ENCODE measurements around the gene GTF2H1. TPM values are rescaled to one million over a fixed set of nuclear protein-coding genes. Genes with fewer than 3 reads are reported as not detected.

Gene GTF2H1
- total and polyA plus RNA-seq, 9 of the 15 experiments (the other 6 are each of a cell fraction or from before 2014, with no cell fraction given) = 56.9 to 126 (median 92.1) TPM

DNA sequence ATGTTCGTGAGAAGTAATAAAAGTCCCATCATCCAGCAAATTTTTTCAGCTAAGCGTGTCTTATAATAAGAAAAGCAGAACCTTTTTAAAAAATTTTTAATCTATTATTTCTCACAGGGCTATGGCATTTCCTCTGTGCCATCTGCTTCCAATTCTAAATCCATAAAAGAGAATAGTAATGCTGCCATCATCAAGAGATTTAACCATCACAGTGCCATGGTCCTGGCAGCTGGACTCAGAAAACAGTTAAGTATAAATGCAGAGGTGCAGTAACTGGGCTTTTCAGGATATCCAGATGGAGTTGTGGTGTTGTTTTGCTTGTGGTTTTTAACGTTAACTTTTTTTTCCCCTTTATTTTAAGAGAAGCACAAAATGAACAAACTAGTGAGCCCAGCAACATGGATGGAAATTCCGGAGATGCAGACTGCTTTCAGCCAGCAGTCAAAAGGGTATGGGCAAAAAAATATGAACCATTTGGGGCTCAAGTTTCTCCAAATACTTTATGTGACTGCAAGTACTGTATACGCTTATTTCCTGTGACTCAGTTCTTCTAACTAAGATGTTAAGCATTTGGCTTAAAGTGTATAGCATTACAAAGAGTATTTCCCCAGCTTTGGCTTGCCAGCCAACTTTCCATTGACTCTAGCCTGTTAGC lies 25.2 kb downstream of the GTF2H1 start (continued):
- TF ChIP-seq, protein P1, sequence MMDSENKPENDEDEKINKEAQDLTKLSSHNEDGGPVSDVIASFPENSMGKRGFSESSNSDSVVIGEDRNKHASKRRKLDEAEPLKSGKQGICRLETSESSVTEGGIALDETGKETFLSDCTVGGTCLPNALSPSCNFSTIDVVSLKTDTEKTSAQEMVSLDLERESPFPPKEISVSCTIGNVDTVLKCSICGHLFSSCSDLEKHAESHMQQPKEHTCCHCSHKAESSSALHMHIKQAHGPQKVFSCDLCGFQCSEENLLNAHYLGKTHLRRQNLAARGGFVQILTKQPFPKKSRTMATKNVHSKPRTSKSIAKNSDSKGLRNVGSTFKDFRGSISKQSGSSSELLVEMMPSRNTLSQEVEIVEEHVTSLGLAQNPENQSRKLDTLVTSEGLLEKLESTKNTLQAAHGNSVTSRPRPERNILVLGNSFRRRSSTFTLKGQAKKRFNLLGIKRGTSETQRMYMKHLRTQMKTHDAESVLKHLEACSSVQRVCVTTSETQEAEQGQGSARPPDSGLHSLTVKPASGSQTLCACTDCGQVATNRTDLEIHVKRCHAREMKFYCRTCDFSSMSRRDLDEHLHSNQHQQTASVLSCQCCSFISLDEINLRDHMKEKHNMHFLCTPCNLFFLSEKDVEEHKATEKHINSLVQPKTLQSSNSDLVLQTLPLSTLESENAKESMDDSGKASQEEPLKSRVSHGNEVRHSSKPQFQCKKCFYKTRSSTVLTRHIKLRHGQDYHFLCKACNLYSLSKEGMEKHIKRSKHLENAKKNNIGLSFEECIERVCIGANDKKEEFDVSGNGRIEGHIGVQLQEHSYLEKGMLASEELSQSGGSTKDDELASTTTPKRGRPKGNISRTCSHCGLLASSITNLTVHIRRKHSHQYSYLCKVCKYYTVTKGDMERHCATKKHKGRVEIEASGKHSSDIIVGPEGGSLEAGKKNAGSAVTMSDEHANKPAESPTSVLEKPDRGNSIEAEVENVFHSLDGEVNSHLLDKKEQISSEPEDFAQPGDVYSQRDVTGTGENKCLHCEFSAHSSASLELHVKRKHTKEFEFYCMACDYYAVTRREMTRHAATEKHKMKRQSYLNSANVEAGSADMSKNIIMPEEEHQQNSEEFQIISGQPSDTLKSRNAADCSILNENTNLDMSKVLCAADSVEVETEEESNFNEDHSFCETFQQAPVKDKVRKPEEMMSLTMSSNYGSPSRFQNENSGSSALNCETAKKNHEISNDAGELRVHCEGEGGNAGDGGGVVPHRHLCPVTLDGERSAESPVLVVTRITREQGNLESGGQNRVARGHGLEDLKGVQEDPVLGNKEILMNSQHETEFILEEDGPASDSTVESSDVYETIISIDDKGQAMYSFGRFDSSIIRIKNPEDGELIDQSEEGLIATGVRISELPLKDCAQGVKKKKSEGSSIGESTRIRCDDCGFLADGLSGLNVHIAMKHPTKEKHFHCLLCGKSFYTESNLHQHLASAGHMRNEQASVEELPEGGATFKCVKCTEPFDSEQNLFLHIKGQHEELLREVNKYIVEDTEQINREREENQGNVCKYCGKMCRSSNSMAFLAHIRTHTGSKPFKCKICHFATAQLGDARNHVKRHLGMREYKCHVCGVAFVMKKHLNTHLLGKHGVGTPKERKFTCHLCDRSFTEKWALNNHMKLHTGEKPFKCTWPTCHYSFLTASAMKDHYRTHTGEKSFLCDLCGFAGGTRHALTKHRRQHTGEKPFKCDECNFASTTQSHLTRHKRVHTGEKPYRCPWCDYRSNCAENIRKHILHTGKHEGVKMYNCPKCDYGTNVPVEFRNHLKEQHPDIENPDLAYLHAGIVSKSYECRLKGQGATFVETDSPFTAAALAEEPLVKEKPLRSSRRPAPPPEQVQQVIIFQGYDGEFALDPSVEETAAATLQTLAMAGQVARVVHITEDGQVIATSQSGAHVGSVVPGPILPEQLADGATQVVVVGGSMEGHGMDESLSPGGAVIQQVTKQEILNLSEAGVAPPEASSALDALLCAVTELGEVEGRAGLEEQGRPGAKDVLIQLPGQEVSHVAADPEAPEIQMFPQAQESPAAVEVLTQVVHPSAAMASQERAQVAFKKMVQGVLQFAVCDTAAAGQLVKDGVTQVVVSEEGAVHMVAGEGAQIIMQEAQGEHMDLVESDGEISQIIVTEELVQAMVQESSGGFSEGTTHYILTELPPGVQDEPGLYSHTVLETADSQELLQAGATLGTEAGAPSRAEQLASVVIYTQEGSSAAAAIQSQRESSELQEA (IDR thresholded peaks at IDR 0.05; ENCODE audit: low read depth) = no peak
- TF ChIP-seq CREB1 (IDR thresholded peaks at IDR 0.05) (no peak), CREB1 (CRISPR knock-in tag; IDR thresholded peaks at IDR 0.05) (no peak), GATAD2B (IDR thresholded peaks at IDR 0.05; ENCODE audit: borderline replicate concordance) (no peak)
- TF ChIP-seq, protein P2, sequence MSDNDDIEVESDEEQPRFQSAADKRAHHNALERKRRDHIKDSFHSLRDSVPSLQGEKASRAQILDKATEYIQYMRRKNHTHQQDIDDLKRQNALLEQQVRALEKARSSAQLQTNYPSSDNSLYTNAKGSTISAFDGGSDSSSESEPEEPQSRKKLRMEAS (CRISPR knock-in tag; IDR thresholded peaks at IDR 0.05) = no peak

All from K562 (cell line).